ENCODE results near the gene KRT72.

GRCh38 chr12:52590021-52590420 lies 11.2 kb downstream of the KRT72 start:
- TF ChIP-seq CTCF (IDR thresholded peaks at IDR 0.05; ENCODE audit: low read depth, low read length) = no peak
- TF ChIP-seq EZH2phosphoT487 (IDR thresholded peaks at IDR 0.05; ENCODE audit: low read depth) = no peak

Measured in OCI-LY3 (cell line).